CMK (cell line): ENCODE results near the gene TBC1D4.

ENCODE experiments used
- DNase-seq: peaks from one replicate; pipeline ENCODE4 v3.0.0-alpha.2; 2010; ENCODE audit warnings: low read depth

Gene TBC1D4

GRCh38 chr13:75482070-75482819 is at the start of gene TBC1D4:
TSS of gene TBC1D4 (minus strand) at chr13:75482169. CDS start at chr13:75481767, 402 bp downstream.
- DNase-seq: peak; percentile 96

DNA sequence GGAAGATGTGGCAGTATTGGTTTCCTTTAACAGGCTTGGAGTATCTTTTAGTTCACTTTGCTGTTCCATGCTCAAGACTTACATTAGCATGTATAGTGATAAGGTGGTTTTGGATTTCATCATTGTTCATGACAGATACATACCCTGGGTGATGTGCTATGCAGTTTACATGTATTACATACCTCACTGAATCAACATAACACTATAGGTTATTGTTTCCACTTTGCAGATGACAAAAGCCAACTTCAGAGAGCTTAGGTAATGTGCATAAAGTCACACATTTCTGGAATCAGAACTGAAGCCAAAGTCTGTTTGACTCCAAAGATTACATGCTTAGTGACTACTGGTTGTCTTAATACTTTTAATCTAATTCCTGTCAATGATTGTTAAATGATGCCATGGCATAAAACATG is 48.6 kb upstream of the TBC1D4 start:
- DNase-seq: no peak

- no peak for DNase-seq
Observed at GRCh38 chr13:75521956-75522355, 40.0 kb upstream of the TBC1D4 start.

DNA sequence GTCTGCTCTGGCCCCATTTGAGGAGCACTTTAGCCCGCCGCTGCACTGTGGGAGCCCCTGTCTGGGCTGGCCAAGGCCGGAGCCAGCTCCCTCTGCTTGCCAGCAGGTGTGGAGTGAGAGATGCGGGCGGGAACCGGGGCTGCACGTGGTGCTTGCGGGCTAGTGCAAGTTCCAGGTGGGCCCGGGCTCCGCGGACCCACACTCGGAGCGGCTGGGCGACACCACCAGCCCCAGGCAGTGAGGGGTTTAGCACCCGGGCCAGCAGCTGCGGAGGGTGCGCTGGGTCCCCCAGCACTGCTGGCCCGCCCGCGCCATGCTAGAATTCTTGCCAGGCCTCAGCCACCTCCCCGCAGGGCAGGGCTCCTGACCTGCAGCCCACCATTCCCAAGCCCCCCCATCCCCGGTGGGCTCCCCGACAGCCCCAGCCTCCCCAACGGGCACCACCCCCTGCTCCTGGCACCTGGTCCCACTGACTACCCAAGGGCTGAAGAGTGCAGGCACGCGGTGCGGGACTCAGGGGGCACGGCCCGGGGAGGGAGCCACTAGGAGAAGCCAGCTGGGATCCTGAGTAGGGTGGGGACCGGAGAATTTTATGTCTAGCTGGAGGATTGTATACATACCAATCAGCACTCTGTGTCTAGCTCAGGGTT is 36.6 kb upstream of the TBC1D4 start:
- no peak for DNase-seq

- no peak for DNase-seq
Observed at GRCh38 chr13:75514080-75514995, 32.4 kb upstream of the TBC1D4 start.

DNA sequence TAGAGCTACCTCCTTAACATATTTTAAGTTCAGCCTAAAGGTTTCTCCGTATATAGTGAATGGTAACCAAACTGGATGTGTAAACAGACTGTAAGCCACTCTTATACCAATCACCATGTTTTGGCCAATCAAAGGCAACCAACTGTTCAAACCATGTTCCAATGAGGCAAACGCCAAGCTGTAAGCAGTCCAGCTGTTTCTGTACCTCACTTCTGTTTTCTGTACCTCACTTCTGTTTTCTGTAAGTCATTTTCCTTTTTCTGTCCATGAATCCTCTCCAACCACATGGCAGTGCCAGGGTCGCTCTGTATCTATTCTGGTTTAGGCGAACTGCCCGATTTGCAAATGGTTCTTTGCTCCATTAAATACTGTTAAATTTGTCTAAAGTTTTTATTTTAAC is 31.3 kb upstream of the TBC1D4 start:
- DNase-seq: no peak

GRCh38 chr13:75512253-75512652 is 30.3 kb upstream of the TBC1D4 start:
- DNase-seq: no peak

DNA sequence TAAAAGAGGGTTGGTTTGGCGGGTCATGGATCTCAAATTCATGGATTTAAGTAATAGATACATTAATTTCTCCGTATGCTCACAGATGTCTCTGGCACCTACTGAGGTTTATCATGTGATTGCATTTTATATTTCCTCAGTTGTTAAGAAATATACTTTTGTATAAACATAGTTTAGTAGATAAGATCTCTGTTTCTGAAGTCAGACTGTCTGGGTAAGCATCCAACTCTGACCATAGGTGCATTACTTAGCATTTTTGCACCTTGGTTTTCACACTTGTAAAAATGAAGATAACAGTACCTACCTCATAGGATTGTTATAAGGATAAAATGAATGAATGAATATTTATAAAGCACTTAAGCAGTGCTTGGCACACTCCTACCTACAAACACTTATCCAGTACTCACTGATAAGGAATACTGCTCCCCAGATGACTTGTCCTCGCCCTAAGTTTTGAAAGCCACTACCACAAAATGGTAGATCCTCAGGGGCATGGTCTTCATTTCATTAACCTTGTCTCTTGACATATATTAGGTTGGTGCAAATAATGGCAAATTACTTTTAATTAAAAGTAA is 29.2 kb upstream of the TBC1D4 start:
- no peak for DNase-seq

DNA sequence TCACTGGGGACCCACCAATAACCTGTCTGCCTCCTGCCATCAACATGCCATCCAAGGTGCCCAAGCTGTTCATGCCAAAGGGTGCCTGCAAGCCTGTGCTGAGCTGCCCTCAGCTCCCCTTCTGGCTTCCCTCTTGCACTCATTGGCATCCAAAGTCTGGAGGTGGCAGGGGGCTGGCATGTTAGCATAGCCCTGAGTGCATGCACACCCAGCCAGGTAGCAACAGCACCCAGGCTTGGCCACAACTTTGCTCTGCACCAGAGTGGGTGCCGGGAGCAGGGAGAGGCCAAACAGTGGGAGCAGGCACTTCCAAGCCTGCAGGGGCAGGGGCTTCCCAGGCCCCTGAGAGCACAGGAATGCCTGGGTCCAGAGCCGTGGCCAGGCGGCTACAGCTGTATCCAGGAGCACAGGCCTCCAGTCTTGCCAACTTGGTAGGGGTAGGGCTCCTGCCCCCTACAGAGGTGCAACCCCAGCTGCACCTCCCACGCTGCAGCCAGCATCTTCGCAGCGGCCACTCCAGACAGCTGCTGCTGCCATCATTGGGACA is 26.1 kb upstream of the TBC1D4 start:
- no peak for DNase-seq

DNA sequence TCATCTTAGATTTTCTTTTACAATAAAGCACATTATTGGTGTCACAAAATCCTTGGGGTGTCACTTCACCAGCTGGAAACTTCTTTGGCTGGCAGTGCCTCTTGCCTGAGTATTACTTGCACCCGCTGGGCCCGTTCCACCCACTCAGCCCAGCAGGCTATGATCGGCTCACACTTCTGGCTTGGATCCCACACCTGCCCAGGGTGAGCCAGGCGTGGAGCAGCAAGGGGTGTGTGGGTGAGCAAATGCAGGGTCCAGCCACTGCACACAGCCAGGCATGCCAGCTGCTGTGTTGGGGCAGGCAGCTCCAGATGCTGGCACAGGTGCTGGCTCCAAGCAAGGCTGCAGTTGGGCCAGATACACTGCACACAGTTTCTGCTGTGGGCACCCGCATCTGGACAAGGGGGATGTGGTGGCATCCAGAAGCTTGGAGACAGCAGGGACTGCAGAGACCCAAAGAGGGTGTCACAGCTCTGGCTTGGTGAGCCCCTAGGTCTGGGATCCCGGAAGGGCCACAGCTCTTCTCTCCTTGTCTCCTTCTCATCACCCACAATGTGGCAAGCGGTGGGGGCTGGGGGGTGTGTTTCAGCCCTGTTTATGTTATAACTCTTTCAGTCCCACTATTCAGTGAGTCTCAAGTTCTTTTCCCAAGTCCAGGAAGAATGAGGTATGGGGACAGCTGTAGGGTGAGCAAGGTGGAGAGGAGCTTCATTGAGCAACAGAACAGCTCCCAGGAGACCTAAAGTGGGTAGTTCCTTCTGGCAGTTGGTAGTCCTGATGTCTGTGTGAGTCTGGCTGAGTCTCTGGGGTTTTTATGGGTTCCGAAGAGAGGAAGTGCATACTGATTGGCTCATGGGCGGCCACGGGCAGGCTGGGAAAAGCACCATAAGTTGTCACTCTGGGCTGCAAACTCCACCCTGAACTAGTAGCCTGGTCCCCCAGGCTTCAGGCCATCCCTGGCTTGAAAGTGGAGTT is 25.3 kb upstream of the TBC1D4 start:
- no peak for DNase-seq

DNA sequence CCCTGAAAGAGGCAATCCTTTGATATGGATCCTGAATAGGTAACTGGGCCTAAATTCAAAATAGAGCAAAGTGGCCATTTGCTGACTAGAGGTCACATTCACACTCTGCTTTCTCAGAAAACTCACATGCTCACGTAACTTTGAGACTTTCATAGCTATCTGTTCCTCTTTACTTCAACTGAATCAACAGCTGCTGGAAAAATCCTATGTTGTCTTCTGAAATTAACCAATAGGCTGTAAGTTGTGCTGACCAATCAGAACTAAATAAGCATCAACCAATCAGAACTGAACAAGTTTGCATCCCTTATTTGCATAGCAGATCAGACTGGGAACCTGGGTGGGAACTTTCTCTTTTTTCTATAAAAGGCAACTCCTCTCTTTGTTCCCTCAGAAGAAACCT is 24.0 kb upstream of the TBC1D4 start:
- DNase-seq: no peak

- no peak for DNase-seq
Observed at GRCh38 chr13:75505327-75505726, 23.4 kb upstream of the TBC1D4 start.

- DNase-seq: no peak
Observed at GRCh38 chr13:75495938-75496337, 14.0 kb upstream of the TBC1D4 start.

DNA sequence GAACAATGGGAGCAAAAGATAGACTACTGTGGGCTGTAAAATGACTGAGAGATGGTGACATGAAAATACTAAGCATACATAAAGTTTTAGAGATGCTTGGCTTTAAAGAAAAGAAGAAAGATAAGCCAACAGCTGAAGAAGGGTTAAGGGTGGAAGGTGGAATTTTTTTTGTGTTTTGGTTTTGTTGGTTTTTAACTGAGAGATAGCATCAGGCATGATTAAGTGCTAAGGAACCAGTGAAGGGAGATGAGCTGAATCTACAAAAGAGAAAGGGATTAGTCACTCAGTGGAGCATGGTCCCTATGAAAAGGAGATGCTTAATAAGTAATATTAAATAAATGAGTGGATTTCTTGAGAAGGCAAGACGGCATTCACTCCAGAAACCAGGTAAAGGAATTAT is 12.5 kb upstream of the TBC1D4 start:
- DNase-seq: no peak

- DNase-seq: no peak
Observed at GRCh38 chr13:75493156-75493555, 11.2 kb upstream of the TBC1D4 start.

GRCh38 chr13:75492389-75492788 is 10.4 kb upstream of the TBC1D4 start:
- DNase-seq: no peak

- DNase-seq: no peak
Observed at GRCh38 chr13:75491376-75491775, 9.4 kb upstream of the TBC1D4 start.

- DNase-seq: no peak
Observed at GRCh38 chr13:75489502-75490263, 7.7 kb upstream of the TBC1D4 start.

- DNase-seq: peak; percentile 52
Observed at GRCh38 chr13:75486146-75487062, 4.4 kb upstream of the TBC1D4 start.
